WERI-Rb-1 (cell line): Measurements from ENCODE around the gene KCNQ2.
"Not testable (repeated sequence)": the region's sequence is repeated elsewhere in the genome, so short reads cannot be mapped to it uniquely, and the experiment has no call there.

Experiments used
- DNase-seq: peaks from one replicate; pipeline ENCODE4 v3.0.0-alpha.2; 2020
- H3K27ac ChIP-seq: fragments of 250-450 bp; sonication (Bioruptor Pico); 2 replicates; pipeline ENCODE4 v1.5.1; 2020; ENCODE audit warnings: mild to moderate bottlenecking, moderate library complexity
- H3K27me3 ChIP-seq: fragments of 250-450 bp; sonication (Bioruptor Pico); 2 replicates; pipeline ENCODE4 v1.5.1; 2021; ENCODE audit warnings: mild to moderate bottlenecking, low read depth, moderate library complexity; ENCODE audit not compliant: insufficient read depth, severe bottlenecking
- H3K36me3 ChIP-seq: fragments of 250-450 bp; sonication (Bioruptor Pico); 2 replicates; pipeline ENCODE4 v1.5.1; 2020; ENCODE audit warnings: mild to moderate bottlenecking, moderate library complexity
- H3K4me3 ChIP-seq: 2 replicates; pipeline ENCODE4 v1.5.1; 2011; ENCODE audit warnings: low read depth, mild to moderate bottlenecking, control low read depth, low read length
- H3K9me3 ChIP-seq: fragments of 250-450 bp; sonication (Bioruptor Pico); 2 replicates; pipeline ENCODE4 v1.5.1; 2021; ENCODE audit warnings: mild to moderate bottlenecking, moderate library complexity; ENCODE audit not compliant: severe bottlenecking
- TF ChIP-seq, protein P1 (sequence below): IDR thresholded peaks from 2 replicates; pipeline ENCODE4 v1.5.1; 2011; ENCODE audit warnings: low read depth, mild to moderate bottlenecking, control low read depth, inconsistent platforms, low read length

The KCNQ2 gene

GRCh38 chr20:63518946-63519667, 46.7 kb upstream of the KCNQ2 start:
- Histone ChIP-seq H3K27ac (peak overlapping the region; percentile 96), H3K36me3 (peaks cover 27% of the 10 kb centered on the region), H3K4me3 (peak overlapping the region; percentile 61)

GRCh38 chr20:63518351-63518861, 46.0 kb upstream of the KCNQ2 start:
- H3K9me3 ChIP-seq: peaks cover 4% of the 10 kb centered on the region
- peaks cover 22% of the 10 kb centered on the region for H3K36me3 ChIP-seq
- TF ChIP-seq, protein P1, sequence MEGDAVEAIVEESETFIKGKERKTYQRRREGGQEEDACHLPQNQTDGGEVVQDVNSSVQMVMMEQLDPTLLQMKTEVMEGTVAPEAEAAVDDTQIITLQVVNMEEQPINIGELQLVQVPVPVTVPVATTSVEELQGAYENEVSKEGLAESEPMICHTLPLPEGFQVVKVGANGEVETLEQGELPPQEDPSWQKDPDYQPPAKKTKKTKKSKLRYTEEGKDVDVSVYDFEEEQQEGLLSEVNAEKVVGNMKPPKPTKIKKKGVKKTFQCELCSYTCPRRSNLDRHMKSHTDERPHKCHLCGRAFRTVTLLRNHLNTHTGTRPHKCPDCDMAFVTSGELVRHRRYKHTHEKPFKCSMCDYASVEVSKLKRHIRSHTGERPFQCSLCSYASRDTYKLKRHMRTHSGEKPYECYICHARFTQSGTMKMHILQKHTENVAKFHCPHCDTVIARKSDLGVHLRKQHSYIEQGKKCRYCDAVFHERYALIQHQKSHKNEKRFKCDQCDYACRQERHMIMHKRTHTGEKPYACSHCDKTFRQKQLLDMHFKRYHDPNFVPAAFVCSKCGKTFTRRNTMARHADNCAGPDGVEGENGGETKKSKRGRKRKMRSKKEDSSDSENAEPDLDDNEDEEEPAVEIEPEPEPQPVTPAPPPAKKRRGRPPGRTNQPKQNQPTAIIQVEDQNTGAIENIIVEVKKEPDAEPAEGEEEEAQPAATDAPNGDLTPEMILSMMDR: no peak
- no peaks in the 10 kb centered on the region for H3K27me3 ChIP-seq
- DNase-seq: no peak
- no peak overlapping the region for H3K27ac ChIP-seq
- H3K4me3 ChIP-seq: no peak overlapping the region

More at GRCh38 chr20:63518946-63519667, 46.7 kb upstream of the KCNQ2 start:
- Histone ChIP-seq H3K9me3 (peaks cover 9% of the 10 kb centered on the region), H3K27me3 (no peaks in the 10 kb centered on the region)
- TF ChIP-seq, protein P1: no peak
- no peak for DNase-seq

GRCh38 chr20:63517376-63518309, 45.2 kb upstream of the KCNQ2 start:
- peaks cover 16% of the 10 kb centered on the region for H3K36me3 ChIP-seq
- no peak overlapping the region for H3K27ac ChIP-seq
- H3K9me3 ChIP-seq: no peaks in the 10 kb centered on the region
- H3K4me3 ChIP-seq: no peak overlapping the region
- no peak for DNase-seq
- no peaks in the 10 kb centered on the region for H3K27me3 ChIP-seq
- TF ChIP-seq, protein P1: no peak

GRCh38 chr20:63514520-63514919, 42.1 kb upstream of the KCNQ2 start:
- H3K4me3 ChIP-seq, H3K9me3 ChIP-seq, H3K36me3 ChIP-seq, H3K27ac ChIP-seq, H3K27me3 ChIP-seq, DNase-seq: not testable (repeated sequence)

GRCh38 chr20:63513207-63513606, 40.8 kb upstream of the KCNQ2 start:
- Histone ChIP-seq H3K27ac (no peak overlapping the region), H3K4me3 (no peak overlapping the region), H3K9me3 (peaks cover 2% of the 10 kb centered on the region), H3K36me3 (no peaks in the 10 kb centered on the region), H3K27me3 (no peaks in the 10 kb centered on the region)
- TF ChIP-seq, protein P1: no peak
- DNase-seq: no peak

- no peaks in the 10 kb centered on the region for H3K27me3 ChIP-seq
Observed at GRCh38 chr20:63509088-63509564, 36.7 kb upstream of the KCNQ2 start.

More at GRCh38 chr20:63509088-63509564, 36.7 kb upstream of the KCNQ2 start:
- Histone ChIP-seq H3K27ac (no peak overlapping the region), H3K9me3 (peaks cover 15% of the 10 kb centered on the region), H3K4me3 (no peak overlapping the region), H3K36me3 (no peaks in the 10 kb centered on the region)
- DNase-seq: no peak
- TF ChIP-seq, protein P1: no peak
